Liver (tissue), 9 donors: ENCODE data around the gene UBXN6. TPM values are rescaled to one million over a fixed set of nuclear protein-coding genes. Genes with fewer than 3 reads are reported as not detected.

ENCODE experiments used
- DNase-seq: peaks from one replicate; pipeline ENCODE4 v3.0.0-alpha.2; 2017; ENCODE audit warnings: low spot score
- H3K27ac ChIP-seq, 2 donors: one replicate each; pipeline ENCODE4 v1.7.0; 2013; ENCODE audit warnings: inconsistent platforms in 2 of 2, low read length in 2 of 2, control low read depth in 1 of 2, low read depth in 1 of 2, mild to moderate bottlenecking in 1 of 2
- H3K27me3 ChIP-seq, 4 donors: one replicate each; pipeline versions ENCODE4 v1.6.1 to v1.7.0; 2013; ENCODE audit warnings: low read length in 3 of 4, inconsistent platforms in 1 of 4, mild to moderate bottlenecking in 1 of 4, moderate library complexity in 1 of 4; ENCODE audit not compliant: control insufficient read depth in 4 of 4, insufficient read depth in 4 of 4
- H3K36me3 ChIP-seq, 4 donors: one replicate each; pipeline versions ENCODE4 v1.6.1 to v1.7.0; 2013; ENCODE audit warnings: low read length in 3 of 4, mild to moderate bottlenecking in 3 of 4, low read depth in 1 of 4, moderate library complexity in 1 of 4; ENCODE audit not compliant: control insufficient read depth in 4 of 4, insufficient read depth in 3 of 4
- H3K4me1 ChIP-seq, 4 donors: one replicate each; pipeline versions ENCODE4 v1.6.1 to v1.7.0; 2013; ENCODE audit warnings: low read length in 3 of 4, mild to moderate bottlenecking in 3 of 4, moderate library complexity in 1 of 4; ENCODE audit not compliant: control insufficient read depth in 4 of 4, insufficient read depth in 4 of 4
- H3K4me3 ChIP-seq, 3 donors: one replicate each; pipeline versions ENCODE4 v1.6.1 to v1.7.0; 2013; ENCODE audit warnings: low read length in 3 of 3, control low read depth in 1 of 3, low read depth in 1 of 3, mild to moderate bottlenecking in 1 of 3
- H3K9ac ChIP-seq, 2 donors: one replicate each; pipeline ENCODE4 v1.7.0; 2013; ENCODE audit warnings: low read length in 2 of 2, mild to moderate bottlenecking in 2 of 2, moderate library complexity in 2 of 2, control low read depth in 1 of 2, low read depth in 1 of 2
- H3K9me3 ChIP-seq, 4 donors: one replicate each; pipeline versions ENCODE4 v1.6.1 to v1.7.0; 2013; ENCODE audit warnings: low read length in 3 of 4; ENCODE audit not compliant: control insufficient read depth in 4 of 4
- ATF3 ChIP-seq: IDR thresholded peaks from 2 replicates; pipeline ENCODE4 v1.6.1; 2016; ENCODE audit warnings: antibody characterized with exemption
- EGR1 ChIP-seq, 2 donors: IDR thresholded peaks; 2 replicates each; pipeline ENCODE4 v1.6.1; 2016 to 2018; ENCODE audit warnings: antibody characterized with exemption in 2 of 2, low read depth in 2 of 2
- FOXA1 ChIP-seq: IDR thresholded peaks from 2 replicates; pipeline ENCODE4 v1.6.1; 2016; ENCODE audit warnings: antibody characterized with exemption
- FOXA2 ChIP-seq: IDR thresholded peaks from 2 replicates; pipeline ENCODE4 v1.6.1; 2016; ENCODE audit warnings: antibody characterized with exemption
- GABPA ChIP-seq, 2 donors: IDR thresholded peaks in 1 of 2; conservative IDR thresholded peaks in 1 of 2; 2 replicates each; pipeline ENCODE4 v1.6.1; 2016; ENCODE audit warnings: antibody characterized with exemption in 2 of 2, mild to moderate bottlenecking in 1 of 2, moderate library complexity in 1 of 2
- HNF4A ChIP-seq, 2 donors: conservative IDR thresholded peaks; 2 replicates each; pipeline ENCODE4 v1.6.1; 2016; ENCODE audit warnings: antibody characterized with exemption in 2 of 2, mild to moderate bottlenecking in 2 of 2
- HNF4G ChIP-seq: IDR thresholded peaks from 2 replicates; pipeline ENCODE4 v1.6.1; 2016; ENCODE audit warnings: antibody characterized with exemption
- JUND ChIP-seq, 2 donors: IDR thresholded peaks; 2 replicates each; pipeline ENCODE4 v1.6.1; 2016; ENCODE audit warnings: antibody characterized with exemption in 2 of 2
- MAX ChIP-seq: IDR thresholded peaks from 2 replicates; pipeline ENCODE4 v1.6.1; 2016; ENCODE audit warnings: antibody characterized with exemption
- NR2F2 ChIP-seq: IDR thresholded peaks from 2 replicates; pipeline ENCODE4 v1.6.1; 2016; ENCODE audit warnings: antibody characterized with exemption
- RAD21 ChIP-seq, 2 donors: IDR thresholded peaks; 2 replicates each; pipeline ENCODE4 v1.6.1; 2016; ENCODE audit warnings: antibody characterized with exemption in 2 of 2, mild to moderate bottlenecking in 2 of 2
- REST ChIP-seq: IDR thresholded peaks from 2 replicates; pipeline ENCODE4 v1.6.1; 2016; ENCODE audit warnings: antibody characterized with exemption, mild to moderate bottlenecking
- RXRA ChIP-seq, 2 donors: IDR thresholded peaks; 2 replicates each; pipeline ENCODE4 v1.6.1; 2017 to 2018; ENCODE audit warnings: antibody characterized with exemption in 2 of 2, mild to moderate bottlenecking in 1 of 2
- SP1 ChIP-seq: IDR thresholded peaks from 2 replicates; pipeline ENCODE4 v1.6.1; 2018; ENCODE audit warnings: antibody characterized with exemption, mild to moderate bottlenecking
- TAF1 ChIP-seq: conservative IDR thresholded peaks from 2 replicates; pipeline ENCODE4 v1.6.1; 2016; ENCODE audit warnings: antibody characterized with exemption, mild to moderate bottlenecking
- YY1 ChIP-seq: IDR thresholded peaks from 2 replicates; pipeline ENCODE4 v1.6.1; 2016; ENCODE audit warnings: antibody characterized with exemption, mild to moderate bottlenecking
- ZBTB33 ChIP-seq: IDR thresholded peaks from 2 replicates; pipeline ENCODE4 v1.6.1; 2016; ENCODE audit warnings: antibody characterized with exemption
- WGBS: extraction: QIAGEN DNeasy Blood & Tissue Kit; methylation state at CpG from one replicate; pipeline ENCODE4 v1.1.7; 2013; 5-methylcytosine and 5-hydroxymethylcytosine counted together
- polyA plus RNA-seq, 2 donors: library from polyadenylated mRNA; stranded (reverse) in 1 of 2; unstranded in 1 of 2; fragments of 200-250 nt in 1 of 2; fragments of >200 nt in 1 of 2; fragmentation: Nextera tagmentation in 1 of 2; extraction: Ambion mirVana in 1 of 2; gene quantifications; one replicate each; pipeline versions ENCODE4 v1.2.1 to v1.2.3, GENCODE V29; 2013 to 2015
- total RNA-seq, 2 donors: library from RNA; depleted of rRNA; stranded (reverse); fragments of >200 nt; gene quantifications; one replicate each; pipeline ENCODE4 v1.2.3, GENCODE V29; 2014
- donor health status: healthy.
- donor health status: healthy.
- donor health status: healthy.
- donor health status: healthy.
- donor health status: healthy.

The UBXN6 gene
- total and polyA plus RNA-seq, 4 donors: 33.0 to 92.3 (median 54.0) TPM

- TF ChIP-seq TAF1 (no peak), HNF4A (conservative IDR thresholded peaks at IDR 0.05) (no peak), FOXA1 (no peak), RXRA (IDR thresholded peaks at IDR 0.05) (no peak), GABPA (IDR thresholded peaks at IDR 0.05 in 1 of 2, conservative IDR thresholded peaks at IDR 0.05 in 1 of 2) (no peak), REST (no peak), RAD21 (IDR thresholded peaks at IDR 0.05) (no peak), SP1 (no peak), YY1 (no peak), MAX (no peak), ZBTB33 (no peak), NR2F2 (no peak), EGR1 (IDR thresholded peaks at IDR 0.05; ENCODE audit: low read depth in 2 of 2) (no peak), JUND (IDR thresholded peaks at IDR 0.05) (no peak)
- Histone ChIP-seq H3K27ac (no peak overlapping the region), H3K36me3 (peaks cover 8 to 75% (median 20%) of the 10 kb centered on the region in 4 donors), H3K4me1 (no peaks in the 10 kb centered on the region), H3K9ac (no peak overlapping the region), H3K27me3 (no peaks in the 10 kb centered on the region), H3K9me3 (no peaks in the 10 kb centered on the region), H3K4me3 (no peak overlapping the region)
- 88% methylated on average over 12 of the region's 12 CpGs for WGBS
- DNase-seq: no peak
Measured at GRCh38 chr19:4507150-4507452, 49.5 kb upstream of the UBXN6 start.

- Histone ChIP-seq H3K9me3 (no peaks in the 10 kb centered on the region), H3K4me1 (no peaks in the 10 kb centered on the region), H3K27me3 (no peaks in the 10 kb centered on the region), H3K27ac (no peak overlapping the region), H3K36me3 (peaks cover 9 to 75% (median 22%) of the 10 kb centered on the region in 4 donors), H3K9ac (no peak overlapping the region), H3K4me3 (no peak overlapping the region)
- 94% methylated on average over 17 of the region's 17 CpGs for WGBS
- no peak for DNase-seq
- no peak for TF ChIP-seq RAD21 (IDR thresholded peaks at IDR 0.05)
- TF ChIP-seq HNF4A (conservative IDR thresholded peaks at IDR 0.05): no peak
- TF ChIP-seq YY1: no peak
- no peak for TF ChIP-seq HNF4G
- TF ChIP-seq MAX: no peak
- TF ChIP-seq FOXA2: no peak
- TF ChIP-seq TAF1: no peak
- no peak for TF ChIP-seq RXRA (IDR thresholded peaks at IDR 0.05)
- no peak for TF ChIP-seq GABPA (IDR thresholded peaks at IDR 0.05 in 1 of 2, conservative IDR thresholded peaks at IDR 0.05 in 1 of 2)
- TF ChIP-seq ATF3: no peak
- TF ChIP-seq FOXA1: no peak
- no peak for TF ChIP-seq SP1
Measured at GRCh38 chr19:4506449-4507149, 49.0 kb upstream of the UBXN6 start.
